HCT116 (cell line): ENCODE measurements around the gene CAP2. TPM values are rescaled to one million over a fixed set of nuclear protein-coding genes. Genes with fewer than 3 reads are reported as not detected.

Source experiments
- ATAC-seq: fragments of 200-7000 bp; cut with Tn5 transposase; 2 replicates; pipeline ENCODE4 v1.9.1; 2020; ENCODE audit warnings: mild to moderate bottlenecking, moderate library complexity
- BruUV-seq: library from RNA; stranded (reverse); fragments of 400-500 nt; replicated peaks from 2 replicates; lab custom pipeline; 2021; lab: Mats Ljungman, UMichigan
- CTCF ChIA-PET: fragments of 300-600 bp; sonication (Branson Sonifier 250); formaldehyde crosslinking; loops from one replicate; lab custom pipeline; 2021; ENCODE audit warnings: antibody characterized with exemption; lab: Charles Lee
- POLR2A ChIA-PET: fragments of 300-600, 350-600 bp; sonication (Branson Sonifier 250); formaldehyde crosslinking; loops from one replicate; lab custom pipeline; 2021; ENCODE audit warnings: antibody characterized with exemption; lab: Charles Lee
- RAD21 ChIA-PET, 2 experiments: fragments of 300-600 bp; sonication (Branson Sonifier 250); formaldehyde crosslinking; loops; one replicate each; lab custom pipeline; 2023; ENCODE audit warnings: low total read pairs in 2 of 2; ENCODE audit not compliant: uncharacterized antibody in 2 of 2, unreplicated experiment in 2 of 2, low non-redundant PET in 1 of 2; lab: Charles Lee
- DNase-seq: peaks from one replicate; pipeline ENCODE4 v3.0.0-alpha.2; 2010; ENCODE audit warnings: low read depth, low spot score
- H2AFZ ChIP-seq: fragments of 200-600 bp; shearing (Covaris generic), sonication (generic); 2 replicates; pipeline ENCODE4 v1.6.1; 2017; ENCODE audit warnings: low read depth, mixed run types, mixed read lengths, antibody characterized with exemption, low read length; ENCODE audit not compliant: poor library complexity, severe bottlenecking
- H3K27ac ChIP-seq: 2 replicates; pipeline ENCODE4 v1.5.1; 2012; ENCODE audit warnings: low read depth, low read length
- H3K27me3 ChIP-seq: fragments of 200-600 bp; sonication (generic); 2 replicates; pipeline ENCODE4 v1.6.1; 2016; ENCODE audit warnings: mixed run types, low read length, mixed read lengths; ENCODE audit not compliant: insufficient read depth
- H3K36me3 ChIP-seq, 2 experiments: fragments of 200-500 bp in 1 of 2; fragments of 200-600 bp in 1 of 2; sonication (Bioruptor generic) in 1 of 2; sonication (generic) in 1 of 2; 2 replicates each; pipeline versions ENCODE4 v1.5.1 to v1.6.1; 2014 to 2016; ENCODE audit warnings: low read length in 2 of 2, inconsistent platforms in 1 of 2, mixed read lengths in 1 of 2, mixed run types in 1 of 2; ENCODE audit not compliant: insufficient read depth in 2 of 2, control insufficient read depth in 1 of 2
- H3K4me1 ChIP-seq, 2 experiments: fragments of 200-600 bp in 1 of 2; sonication (generic) in 1 of 2; 2 replicates each; pipeline versions ENCODE4 v1.5.1 to v1.6.1; 2012 to 2017; ENCODE audit warnings: low read length in 2 of 2, inconsistent platforms in 1 of 2, mild to moderate bottlenecking in 1 of 2, mixed read lengths in 1 of 2, mixed run types in 1 of 2, moderate library complexity in 1 of 2; ENCODE audit not compliant: insufficient read depth in 2 of 2, control insufficient read depth in 1 of 2
- H3K4me2 ChIP-seq: fragments of 200-600 bp; sonication (generic); 2 replicates; pipeline ENCODE4 v1.6.1; 2017; ENCODE audit warnings: mixed run types, low read length, mixed read lengths
- H3K4me3 ChIP-seq, 2 experiments: fragments of 200-600 bp in 1 of 2; sonication (generic) in 1 of 2; replicated peaks in 1 of 2; 2 replicates each; pipeline ENCODE4 v1.5.1; 2011 to 2016; ENCODE audit warnings: low read length in 2 of 2, control low read depth in 1 of 2, low read depth in 1 of 2, mild to moderate bottlenecking in 1 of 2, mixed read lengths in 1 of 2, mixed run types in 1 of 2
- H3K79me2 ChIP-seq: fragments of 200-600 bp; sonication (generic); 2 replicates; pipeline ENCODE4 v1.6.1; 2017; ENCODE audit warnings: mild to moderate bottlenecking, mixed run types, low read length, moderate library complexity, mixed read lengths; ENCODE audit not compliant: insufficient read depth
- H3K9ac ChIP-seq: fragments of 200-600 bp; sonication (generic); 2 replicates; pipeline ENCODE4 v1.6.1; 2016; ENCODE audit warnings: low read length, mixed read lengths
- H3K9me2 ChIP-seq: fragments of 200-600 bp; sonication (generic), shearing (Covaris generic); 2 replicates; pipeline ENCODE4 v1.6.1; 2017; ENCODE audit warnings: mixed run types, mild to moderate bottlenecking, moderate library complexity; ENCODE audit not compliant: insufficient read depth
- H3K9me3 ChIP-seq, 2 experiments: fragments of 200-500 bp in 1 of 2; fragments of 200-600 bp in 1 of 2; sonication (Bioruptor generic) in 1 of 2; sonication (generic) in 1 of 2; 2 replicates each; pipeline ENCODE4 v1.6.1; 2014 to 2017; ENCODE audit warnings: low read length in 2 of 2, mixed read lengths in 2 of 2, inconsistent platforms in 1 of 2, low read depth in 1 of 2, mild to moderate bottlenecking in 1 of 2, mixed run types in 1 of 2, moderate library complexity in 1 of 2; ENCODE audit not compliant: control insufficient read depth in 1 of 2, insufficient read depth in 1 of 2
- H4K20me1 ChIP-seq: fragments of 200-600 bp; sonication (generic), shearing (Covaris generic); 2 replicates; pipeline ENCODE4 v1.6.1; 2017; ENCODE audit warnings: mixed run types, mild to moderate bottlenecking, moderate library complexity; ENCODE audit not compliant: insufficient read depth
- ATF3 ChIP-seq: IDR thresholded peaks from 2 replicates; pipeline ENCODE4 v1.6.1; 2012
- CBX3 ChIP-seq: IDR thresholded peaks from 2 replicates; pipeline ENCODE4 v1.6.1; 2012; ENCODE audit warnings: low read depth
- CEBPB ChIP-seq: IDR thresholded peaks from 2 replicates; pipeline ENCODE4 v1.6.1; 2012; ENCODE audit warnings: low read depth
- CTCF ChIP-seq, 3 experiments: fragments of 200-600 bp in 1 of 3; sonication (generic) in 1 of 3; IDR thresholded peaks in 2 of 3; conservative IDR thresholded peaks in 1 of 3; 2 replicates each; pipeline ENCODE4 v1.5.1; 2012 to 2017; ENCODE audit warnings: low read depth in 2 of 3, low read length in 2 of 3, antibody characterized with exemption in 1 of 3, borderline replicate concordance in 1 of 3, control low read depth in 1 of 3, mild to moderate bottlenecking in 1 of 3, mixed read lengths in 1 of 3, mixed run types in 1 of 3, moderate library complexity in 1 of 3; ENCODE audit not compliant: insufficient read depth in 1 of 3
- EGR1 ChIP-seq: IDR thresholded peaks from 2 replicates; pipeline ENCODE4 v1.6.1; 2012; ENCODE audit warnings: low read depth
- ELF1 ChIP-seq: IDR thresholded peaks from 2 replicates; pipeline ENCODE4 v1.6.1; 2012; ENCODE audit warnings: low read depth, borderline replicate concordance
- EZH2 ChIP-seq: fragments of 200-600 bp; sonication (generic); IDR thresholded peaks from 2 replicates; pipeline ENCODE4 v1.6.1; 2017; ENCODE audit warnings: antibody characterized with exemption, mixed run types
- FOSL1 ChIP-seq: IDR thresholded peaks from 2 replicates; pipeline ENCODE4 v1.6.1; 2012; ENCODE audit warnings: low read depth
- JUND ChIP-seq: IDR thresholded peaks from 2 replicates; pipeline ENCODE4 v1.6.1; 2012
- MAX ChIP-seq: IDR thresholded peaks from 2 replicates; pipeline ENCODE4 v1.6.1; 2012
- POLR2A ChIP-seq: IDR thresholded peaks from 2 replicates; pipeline ENCODE4 v1.7.0; 2011; ENCODE audit warnings: borderline replicate concordance; ENCODE audit not compliant: insufficient read depth, insufficient read length; ENCODE audit errors: extremely low read depth
- RAD21 ChIP-seq: IDR thresholded peaks from 2 replicates; pipeline ENCODE4 v1.6.1; 2012; ENCODE audit warnings: low read depth, mild to moderate bottlenecking
- SIN3A ChIP-seq: IDR thresholded peaks from 2 replicates; pipeline ENCODE4 v1.6.1; 2012; ENCODE audit warnings: low read depth
- SRF ChIP-seq: IDR thresholded peaks from 2 replicates; pipeline ENCODE4 v1.6.1; 2012; ENCODE audit warnings: low read depth
- TCF7L2 ChIP-seq: IDR thresholded peaks from 2 replicates; pipeline ENCODE4 v1.7.0; 2011; ENCODE audit warnings: borderline replicate concordance, inconsistent platforms; ENCODE audit not compliant: insufficient read depth, insufficient read length; ENCODE audit errors: extremely low read depth
- YY1 ChIP-seq: IDR thresholded peaks from 2 replicates; pipeline ENCODE4 v1.6.1; 2011; ENCODE audit warnings: low read length, low read depth, moderate library complexity, mild to moderate bottlenecking; ENCODE audit not compliant: insufficient replicate concordance; ENCODE audit errors: extremely low read depth
- ZBTB33 ChIP-seq: IDR thresholded peaks from 2 replicates; pipeline ENCODE4 v1.6.1; 2011; ENCODE audit warnings: mild to moderate bottlenecking, low read length, moderate library complexity; ENCODE audit not compliant: insufficient replicate concordance; ENCODE audit errors: extremely low read depth
- ZNF274 ChIP-seq: fragments of 200-500 bp; sonication (Bioruptor generic); IDR thresholded peaks from 2 replicates; pipeline ENCODE4 v1.6.1; 2014; ENCODE audit warnings: mild to moderate bottlenecking, low read depth, low read length, inconsistent platforms
- intact Hi-C: fragments of 100-400 bp; cut with micrococcal nuclease; formaldehyde crosslinking; loops from 2 replicates; pipeline ENCODE4 v1.10.0; 2022
- total RNA-seq: library from RNA; stranded (reverse); gene quantifications from one replicate; pipeline ENCODE4 v1.2.1, GENCODE V29; 2021; ENCODE audit not compliant: unreplicated experiment

Gene CAP2
- total RNA-seq, 1 experiment from 2014 or later: 3.8 TPM

GRCh38 chr6:17410281-17410680, 16.9 kb downstream of the CAP2 start:
- ATAC-seq (no peak), DNase-seq (no peak)
- POLR2A ChIA-PET: no interaction called here
- intact Hi-C loops: no loop called here
- Histone ChIP-seq H3K27me3 (no peaks in the 10 kb centered on the region), H3K4me1 (no peaks in the 10 kb centered on the region), H2AFZ (no peak overlapping the region), H3K9me3 (peaks cover 0 to 3% of the 10 kb centered on the region in 2 experiments; a peak in 1 of 4 replicates), H3K79me2 (0 out of 2 replicates have a peak, but pooled peaks cover 5% of the 10 kb centered on the region), H4K20me1 (no peaks in the 10 kb centered on the region), H3K9me2 (no peaks in the 10 kb centered on the region), H3K9ac (no peak overlapping the region), H3K4me3 (no peak overlapping the region), H3K27ac (no peak overlapping the region), H3K36me3 (no peaks in the 10 kb centered on the region), H3K4me2 (no peak overlapping the region)
- BruUV-seq: no TSS peak
- CTCF ChIA-PET: no interaction called here
- RAD21 ChIA-PET: no interaction called here
- no peak for TF ChIP-seq EGR1
- no peak for TF ChIP-seq JUND
- TF ChIP-seq CBX3: no peak
- no peak for TF ChIP-seq EZH2

- ChIA-PET RAD21 (no interaction called here), POLR2A (no interaction called here), CTCF (interaction anchor here (0.7 kb wide), 1 partner anchor 385 kb away, joined by 4 read pairs; no protein-coding TSS in a partner anchor)
- no peaks in the 10 kb centered on the region for H3K9me2 ChIP-seq
- H2AFZ ChIP-seq: no peak overlapping the region
- H3K4me2 ChIP-seq: no peak overlapping the region
- peaks cover 4 to 22% of the 10 kb centered on the region in 2 experiments; a peak in 3 of 4 replicates for H3K4me1 ChIP-seq
- intact Hi-C loops: no loop called here
- no peaks in the 10 kb centered on the region for H3K27me3 ChIP-seq
- no peaks in the 10 kb centered on the region; the same call in 1 of the 2 replicates for H3K79me2 ChIP-seq
- ATAC-seq (no peak), DNase-seq (no peak)
- H3K27ac ChIP-seq: no peak overlapping the region
- H3K4me3 ChIP-seq: no peak overlapping the region
- no peaks in the 10 kb centered on the region for H3K36me3 ChIP-seq
- peaks cover 0 to 3% of the 10 kb centered on the region in 2 experiments; a peak in 1 of 4 replicates for H3K9me3 ChIP-seq
- H4K20me1 ChIP-seq: no peaks in the 10 kb centered on the region
- no TSS peak for BruUV-seq
- no peak overlapping the region for H3K9ac ChIP-seq
- TF ChIP-seq CBX3 (no peak), TCF7L2 (no peak), SRF (no peak), POLR2A (no peak), SIN3A (no peak), RAD21 (no peak), ELF1 (no peak), YY1 (no peak), ZBTB33 (no peak), MAX (no peak), JUND (no peak), ATF3 (no peak), CTCF (IDR thresholded peaks at IDR 0.05 in 2 of 3, conservative IDR thresholded peaks at IDR 0.05 in 1 of 3; ENCODE audit: borderline replicate concordance in 1 of 3, insufficient read depth in 1 of 3, low read depth in 2 of 3, low read length in 2 of 3) (no peak), ZNF274 (no peak), FOSL1 (no peak), CEBPB (no peak)
Measured at GRCh38 chr6:17413313-17413750, 19.9 kb downstream of the CAP2 start.
